HG03064 (cell line): ENCODE measurements around the gene UBE2G2.

ENCODE experiments used
- ATAC-seq: cut with Tn5 transposase; IDR thresholded peaks from one replicate; pipeline ENCODE4 v1.9.1; 2021; ENCODE audit warnings: low read depth; ENCODE audit not compliant: unreplicated experiment

The UBE2G2 gene, protein sequence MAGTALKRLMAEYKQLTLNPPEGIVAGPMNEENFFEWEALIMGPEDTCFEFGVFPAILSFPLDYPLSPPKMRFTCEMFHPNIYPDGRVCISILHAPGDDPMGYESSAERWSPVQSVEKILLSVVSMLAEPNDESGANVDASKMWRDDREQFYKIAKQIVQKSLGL

DNA sequence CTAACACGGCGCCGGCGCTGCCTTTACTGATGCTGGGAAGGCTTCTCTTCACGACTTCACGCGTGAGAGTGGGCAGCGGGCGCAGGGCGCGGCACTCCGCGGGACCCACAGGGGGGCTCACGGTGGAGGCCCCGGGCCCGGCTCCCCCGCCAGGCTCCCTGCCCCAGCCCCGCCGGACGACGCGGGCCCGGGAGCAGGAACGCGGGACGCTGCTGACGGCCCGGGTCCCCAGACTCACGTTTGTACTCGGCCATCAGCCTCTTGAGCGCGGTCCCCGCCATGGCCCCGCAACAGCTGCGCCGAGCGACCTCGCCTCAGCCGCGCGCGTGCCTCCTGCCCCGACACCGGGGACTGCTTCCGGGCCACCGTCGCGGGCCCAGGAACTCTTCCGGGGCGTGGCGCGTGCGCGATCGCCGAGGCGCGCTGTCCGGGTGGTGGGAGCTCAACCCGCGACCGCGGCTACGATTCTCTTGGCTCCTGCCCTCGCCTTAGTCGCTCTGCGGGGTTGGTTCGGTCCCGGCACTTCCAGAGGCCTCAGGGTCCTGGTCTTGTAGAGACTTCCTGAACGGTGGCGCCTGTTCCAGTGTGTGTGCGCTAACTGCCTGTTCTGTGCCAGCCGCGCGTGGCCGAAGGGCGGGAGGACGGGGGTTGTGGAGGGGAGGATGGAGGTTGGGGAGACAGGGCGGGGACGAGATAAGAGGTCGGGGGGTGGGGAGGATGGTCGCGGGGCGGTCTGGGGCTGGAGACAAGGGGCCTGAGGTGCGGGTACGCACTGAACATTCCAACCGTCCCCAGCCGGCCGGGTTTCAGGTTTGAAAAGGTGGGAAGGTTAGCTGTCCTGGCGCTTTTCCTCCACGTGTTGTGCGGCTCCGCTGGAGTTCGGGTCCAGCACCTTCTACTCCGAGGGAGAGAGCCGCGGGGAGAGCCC is at the start of gene UBE2G2:
UBE2G2 (minus strand) TSS at position 353 of the 928 bp plus-strand sequence; CDS start at position 281, 72 bp downstream.
- peak; percentile 67 for ATAC-seq

DNA sequence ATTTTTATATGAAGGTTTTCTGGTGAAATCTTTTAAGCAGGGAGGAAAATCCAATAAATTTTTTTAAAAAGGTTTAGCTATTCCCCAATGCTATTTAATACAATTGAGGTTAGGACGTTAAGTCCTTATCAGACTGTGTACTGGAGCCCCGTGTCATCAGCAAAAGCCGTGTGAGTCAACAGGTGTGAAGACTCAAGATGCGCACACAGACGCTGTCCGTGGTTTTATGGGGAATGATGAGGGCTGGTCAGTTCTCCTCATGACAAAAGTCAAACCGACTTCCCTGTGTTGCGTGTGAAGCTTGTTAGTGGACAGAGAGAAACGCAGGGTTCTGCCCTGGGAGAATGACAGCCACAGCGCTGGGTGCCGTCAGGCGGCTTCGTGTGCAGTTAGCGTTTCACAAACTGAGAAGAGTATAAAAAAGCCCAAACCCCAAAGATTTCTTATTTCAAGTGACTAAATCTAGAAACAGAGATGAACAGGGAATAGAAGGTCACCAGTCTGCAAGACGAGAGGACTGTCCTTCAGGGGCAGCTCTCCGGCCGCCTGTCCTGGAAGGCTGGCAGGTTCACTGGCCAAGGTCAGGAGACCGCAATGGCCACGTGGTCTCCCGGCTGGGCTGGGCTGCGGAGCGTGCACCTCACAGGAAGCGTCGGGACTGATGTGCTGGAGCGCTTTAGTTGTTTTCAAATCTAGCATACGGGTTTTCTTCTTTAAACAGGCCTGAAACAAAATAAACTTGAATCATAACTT is 49.5 kb upstream of the UBE2G2 start:
- no peak for ATAC-seq

DNA sequence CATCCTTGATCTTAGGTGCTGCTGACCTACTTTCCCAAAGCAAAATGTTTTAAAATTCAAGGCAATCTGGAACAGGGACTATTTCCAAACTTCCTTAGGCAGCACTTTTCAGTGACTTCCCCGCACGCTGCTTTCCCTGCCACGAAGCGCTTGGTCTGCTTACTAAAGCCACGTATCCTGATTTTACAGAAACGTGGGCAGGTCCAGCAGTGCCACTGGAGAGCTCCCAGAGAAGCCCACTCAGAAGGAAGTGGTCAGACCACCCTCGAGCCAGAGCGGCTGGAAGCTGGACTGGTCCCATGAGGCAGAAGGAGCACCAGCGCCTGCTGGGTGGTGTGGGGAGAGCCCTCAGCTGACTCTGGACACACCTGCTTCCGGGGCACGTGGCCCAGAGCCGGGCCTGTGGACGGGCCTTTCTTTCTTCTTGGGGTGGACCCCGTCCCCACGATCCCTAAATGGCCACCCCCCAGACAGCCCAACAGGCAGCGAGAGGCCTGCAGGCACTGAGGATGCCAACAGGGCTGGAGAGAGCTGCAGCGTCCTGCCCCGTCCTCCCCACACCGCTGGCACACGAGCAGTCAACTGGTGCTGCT is 48.7 kb upstream of the UBE2G2 start:
- ATAC-seq = no peak

DNA sequence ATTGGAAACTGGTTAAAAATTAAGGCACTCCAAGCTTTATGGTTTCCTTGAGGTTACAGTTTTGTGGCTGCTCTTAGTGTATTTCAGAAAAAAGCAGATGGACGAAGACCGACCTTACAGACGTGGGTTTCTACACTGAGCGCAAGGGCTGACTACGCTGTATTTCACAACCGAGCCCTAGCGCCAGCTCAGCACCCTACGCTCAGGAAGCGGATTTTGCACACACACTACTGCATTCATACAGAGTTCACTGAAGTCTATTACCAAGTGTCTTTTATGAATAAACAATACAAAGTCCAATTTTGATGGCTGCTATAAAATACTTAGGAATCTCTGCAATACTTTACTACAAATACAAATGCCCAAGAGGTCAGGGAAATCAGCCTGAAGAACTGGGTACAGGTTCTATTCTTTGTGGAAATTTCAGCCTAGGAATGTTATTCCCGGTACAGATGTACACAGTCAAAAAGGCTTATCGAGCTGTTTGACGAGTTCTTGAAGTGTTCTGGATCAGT is 48.1 kb upstream of the UBE2G2 start:
- no peak for ATAC-seq

DNA sequence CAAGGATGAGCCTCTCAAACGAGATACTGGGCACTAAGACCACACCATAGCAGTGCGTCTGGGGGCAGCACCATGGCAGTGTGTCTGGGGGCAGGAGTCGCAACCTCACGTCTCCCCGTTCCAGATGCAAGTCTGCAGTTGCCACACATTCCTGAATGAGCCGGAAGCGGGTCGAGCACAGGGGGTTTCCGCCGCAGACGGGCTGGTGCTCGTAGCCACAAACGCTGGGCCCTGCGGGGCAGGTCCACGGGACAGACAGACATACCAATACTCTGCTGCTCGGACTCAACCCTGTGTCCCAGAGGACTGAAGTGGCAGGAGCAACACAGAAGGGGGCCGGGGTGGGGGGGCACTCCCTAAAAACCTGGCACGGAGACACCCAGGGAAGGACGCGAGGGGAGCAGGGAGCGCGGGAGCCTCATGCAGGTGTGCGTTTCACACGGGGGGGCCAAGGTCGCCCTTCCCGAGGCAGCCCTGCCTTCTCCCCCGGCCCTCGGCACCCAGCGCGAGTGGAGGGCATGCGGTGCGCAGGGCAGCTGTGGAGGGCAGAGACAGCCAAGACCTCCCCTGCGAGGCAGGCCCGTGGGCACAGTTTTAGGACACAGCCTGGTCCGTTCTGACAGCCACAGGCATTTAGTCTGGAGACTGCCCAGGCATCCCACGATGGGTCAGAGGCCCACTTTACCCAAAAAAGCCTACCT is 47.4 kb upstream of the UBE2G2 start:
- ATAC-seq = no peak

DNA sequence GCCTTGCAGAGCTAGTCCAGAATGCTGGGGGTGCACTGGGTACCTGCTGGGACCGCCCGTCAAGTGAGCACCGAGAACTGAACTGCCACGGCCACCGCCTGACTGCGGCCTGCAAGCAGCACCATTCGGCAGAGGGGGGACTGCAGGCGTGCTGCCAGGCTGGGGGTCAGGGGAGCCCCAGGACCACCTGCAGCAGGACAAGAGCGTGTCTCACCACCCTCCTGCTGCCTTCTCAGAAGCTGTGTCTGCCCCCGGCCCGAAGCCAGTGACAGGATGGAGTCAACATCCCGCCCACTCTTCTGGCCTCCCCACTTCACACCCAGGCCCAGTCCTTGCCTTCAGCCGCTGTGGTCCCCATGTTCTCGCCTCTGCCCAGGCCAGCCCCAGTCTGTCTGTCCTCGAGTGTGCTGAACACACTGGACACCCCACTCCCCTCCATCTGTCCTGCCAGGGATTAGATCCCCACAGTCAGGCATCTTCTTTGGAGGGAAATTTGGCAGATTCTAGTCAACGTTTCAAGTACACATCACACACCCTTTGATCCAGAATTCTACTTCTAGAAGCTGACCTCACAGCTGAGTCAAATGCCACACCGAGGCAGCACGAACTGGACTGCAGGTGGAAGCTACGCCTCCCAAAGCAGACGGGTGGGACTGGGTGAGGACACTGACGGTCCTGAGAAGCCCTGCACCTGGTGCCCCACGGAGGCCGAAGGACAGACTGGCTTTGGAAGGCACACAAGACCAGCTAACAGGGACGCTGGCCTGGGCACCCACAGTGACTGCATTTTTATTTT is 45.8 kb upstream of the UBE2G2 start:
- ATAC-seq = no peak

DNA sequence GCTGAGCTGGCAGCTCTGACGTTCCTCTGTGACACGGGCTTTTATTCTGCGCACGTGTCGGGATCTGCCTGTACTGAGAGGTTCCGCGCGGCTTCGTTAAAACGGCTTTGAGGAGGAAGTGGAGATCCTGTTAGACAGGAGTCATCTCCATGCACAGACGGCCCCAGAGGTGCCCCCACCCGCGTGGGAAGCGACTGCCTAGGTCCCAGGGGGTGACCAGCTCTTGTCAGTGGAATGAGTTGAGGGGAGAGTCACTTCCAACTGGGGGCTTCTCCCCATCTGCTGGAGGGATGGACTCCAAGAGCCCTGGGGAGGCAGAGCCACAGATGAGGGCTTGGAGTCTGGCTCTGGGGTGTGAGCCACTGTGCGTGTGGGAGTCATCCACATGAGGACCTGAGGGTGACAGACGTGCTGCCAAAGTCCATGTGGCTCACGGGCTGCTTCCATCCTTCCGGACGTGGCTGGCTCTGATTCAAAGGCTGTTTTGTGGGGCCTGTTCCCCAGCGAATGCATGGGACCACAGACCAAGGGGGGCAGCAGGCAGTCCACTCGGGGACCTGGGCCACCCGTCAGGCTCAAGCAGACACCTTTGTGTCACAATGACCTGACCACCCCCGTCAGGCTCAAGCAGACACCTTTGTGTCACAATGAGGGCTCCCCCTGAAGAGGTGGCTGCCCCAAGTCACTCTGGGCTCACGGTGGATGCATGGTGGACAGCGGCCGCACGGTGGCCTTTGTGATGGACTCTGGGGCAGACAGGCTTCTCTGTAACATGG is 45.1 kb upstream of the UBE2G2 start:
- ATAC-seq = no peak

DNA sequence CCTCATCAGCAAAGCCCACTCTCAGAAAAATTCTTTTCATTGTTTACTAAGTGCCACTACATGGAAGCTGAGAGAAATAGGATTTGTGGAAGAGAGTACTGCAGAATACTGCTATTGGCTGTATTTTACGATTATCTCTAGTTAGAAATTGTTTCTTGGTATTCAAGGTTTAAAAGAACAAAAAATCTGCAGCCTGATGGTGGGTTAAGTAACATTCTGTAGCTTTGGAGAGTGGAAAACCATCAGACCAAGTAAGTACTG is 44.5 kb upstream of the UBE2G2 start:
- ATAC-seq = no peak

DNA sequence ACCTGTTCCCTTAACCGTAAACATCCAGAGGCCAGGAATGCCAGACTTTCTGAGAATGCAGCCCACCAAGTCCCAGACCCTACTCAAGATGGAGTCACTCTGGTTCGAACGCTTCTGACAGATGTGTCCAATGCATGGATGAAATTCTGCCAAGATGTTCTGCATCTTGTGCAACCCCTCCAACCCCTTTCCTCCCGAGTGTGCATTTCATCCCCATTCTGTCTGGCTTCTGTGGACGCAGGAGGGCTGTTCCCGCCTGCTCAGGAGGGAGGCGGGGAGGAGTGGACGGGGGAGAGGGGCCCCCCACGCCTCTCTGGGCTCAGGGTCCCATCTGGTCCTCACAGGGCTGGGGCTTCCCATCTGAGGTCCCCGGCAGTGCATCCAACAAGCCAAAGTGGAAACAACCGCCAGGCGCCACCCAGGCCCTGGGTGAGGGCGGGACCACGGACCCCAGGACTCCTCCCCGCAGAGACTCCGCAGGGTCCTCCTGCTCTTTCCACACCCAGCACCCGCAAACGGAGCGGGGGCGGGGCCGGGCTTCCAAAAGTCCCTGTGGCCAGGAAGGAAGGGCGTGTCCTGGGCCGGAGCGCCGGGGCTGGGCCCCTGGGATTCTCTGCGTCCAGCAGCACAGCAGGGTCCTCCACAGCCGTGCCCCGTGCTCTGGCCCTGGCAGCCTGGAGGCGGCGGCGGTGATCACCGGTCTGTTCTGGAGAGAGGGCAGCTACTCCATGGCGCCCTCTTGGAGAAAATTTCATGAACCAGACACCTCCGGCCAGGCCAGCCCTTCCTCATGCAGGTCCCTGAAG is 44.0 kb upstream of the UBE2G2 start:
- no peak for ATAC-seq

DNA sequence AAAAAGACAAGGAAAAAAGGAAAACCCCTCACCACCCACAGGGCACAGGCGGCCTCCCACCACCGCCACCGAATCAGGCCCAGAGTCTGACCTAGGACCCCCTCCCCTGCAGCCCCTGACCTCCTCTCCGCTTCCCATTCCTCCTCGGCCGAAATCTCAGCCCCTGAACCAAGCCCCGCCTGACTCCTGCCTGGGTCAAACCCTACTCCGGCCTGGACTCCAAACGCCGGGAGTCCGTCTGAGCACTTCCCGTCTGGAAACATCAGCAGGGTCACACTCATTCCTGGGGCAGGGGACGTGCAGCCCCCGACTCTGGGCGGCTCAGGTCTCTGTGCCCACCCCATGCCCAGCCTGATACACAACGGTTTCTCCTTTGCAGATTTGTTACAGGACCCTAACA is 42.6 kb upstream of the UBE2G2 start:
- no peak for ATAC-seq

DNA sequence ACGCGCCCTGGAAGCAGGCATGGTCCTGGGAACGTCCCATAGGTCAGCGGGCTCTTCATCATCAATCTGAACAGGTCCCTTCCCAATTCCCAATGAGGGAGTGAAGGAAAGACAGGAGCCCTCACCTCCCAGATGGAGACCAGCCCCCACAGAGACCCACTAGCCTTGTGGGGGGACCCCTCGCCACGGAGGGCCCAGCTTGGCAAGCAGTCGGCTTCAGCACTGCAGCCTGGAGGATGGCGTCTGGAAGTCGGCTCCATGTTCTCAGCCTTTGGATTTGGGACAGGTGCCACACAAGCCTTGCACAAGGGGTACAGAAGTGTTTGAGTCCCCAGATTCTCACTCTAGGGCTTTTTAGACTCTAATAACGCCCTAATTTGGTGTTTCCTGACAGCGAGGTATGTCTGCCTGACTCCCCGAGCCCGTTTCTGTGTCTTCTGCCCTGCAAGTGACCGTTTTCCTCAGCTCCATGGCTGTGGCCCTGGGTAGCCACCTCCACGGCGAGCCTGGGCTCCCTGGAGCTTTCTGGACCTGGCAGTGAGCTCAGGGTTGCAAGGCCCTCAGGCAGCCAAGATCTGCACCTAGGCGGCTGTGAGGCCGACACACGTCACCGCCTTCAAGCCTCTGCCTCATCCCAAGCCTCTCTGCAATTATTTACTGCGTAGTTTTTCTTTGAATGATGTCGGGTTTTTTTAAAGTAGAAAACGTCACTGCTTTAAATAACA is 41.3 kb upstream of the UBE2G2 start:
- no peak for ATAC-seq

DNA sequence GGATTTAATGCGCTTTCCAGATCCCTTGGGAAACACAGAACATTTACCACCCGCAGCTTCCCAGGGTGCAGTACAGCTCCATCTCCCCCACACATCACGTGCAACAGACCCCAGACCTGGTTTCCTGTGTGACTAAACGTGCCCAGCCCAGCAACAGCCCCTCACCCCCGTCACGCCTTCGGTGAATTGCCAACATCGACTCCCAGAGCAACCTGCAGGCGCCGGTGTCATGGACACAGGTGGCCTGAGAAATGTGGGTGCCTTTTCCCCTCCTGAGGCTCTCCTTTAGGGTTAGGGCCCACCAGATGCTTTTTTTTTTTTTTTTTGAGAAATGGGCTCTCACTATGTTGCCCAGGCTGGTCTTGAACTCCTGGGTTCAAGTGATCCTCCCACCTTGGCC is 40.5 kb upstream of the UBE2G2 start:
- ATAC-seq = no peak

DNA sequence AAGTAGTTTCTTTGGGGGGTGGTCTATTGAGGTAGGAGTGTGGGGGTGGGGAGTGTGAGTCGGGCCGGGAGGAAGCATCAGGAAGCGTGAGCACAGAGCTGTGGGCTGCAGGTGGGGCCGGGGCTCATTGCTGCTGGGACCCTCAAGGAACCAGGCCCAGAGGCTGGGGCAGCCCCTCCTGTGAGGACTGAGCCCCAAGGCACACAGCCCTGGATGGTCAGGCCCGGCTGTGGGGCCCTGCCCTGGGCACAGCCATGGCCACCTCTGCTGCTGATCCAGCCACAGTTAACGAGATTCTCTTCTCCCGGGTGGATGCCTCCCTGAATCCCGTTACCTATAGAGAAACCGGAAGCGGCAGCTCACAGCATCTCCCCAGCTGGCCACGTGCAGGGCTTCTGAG is 39.2 kb upstream of the UBE2G2 start:
- ATAC-seq = no peak

DNA sequence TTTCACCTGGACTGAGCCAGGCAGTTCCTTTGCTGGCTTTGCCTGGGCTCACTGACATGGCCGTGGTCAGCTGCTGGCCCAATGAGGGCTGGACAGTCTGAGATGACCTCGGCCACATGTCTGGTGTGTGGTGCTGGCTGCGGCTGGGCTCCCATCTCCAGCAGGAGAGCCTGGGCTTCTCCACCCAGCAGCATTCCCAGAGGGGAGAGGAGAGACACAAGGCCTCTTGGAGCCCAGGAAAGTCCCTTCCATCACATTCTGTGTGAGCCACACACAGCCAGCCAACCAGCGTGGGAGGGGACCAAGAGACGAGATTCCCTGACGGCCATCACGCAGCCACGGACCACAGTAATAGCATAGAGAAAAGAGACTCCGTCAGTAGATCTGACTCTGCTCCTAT is 37.3 kb upstream of the UBE2G2 start:
- ATAC-seq = no peak

DNA sequence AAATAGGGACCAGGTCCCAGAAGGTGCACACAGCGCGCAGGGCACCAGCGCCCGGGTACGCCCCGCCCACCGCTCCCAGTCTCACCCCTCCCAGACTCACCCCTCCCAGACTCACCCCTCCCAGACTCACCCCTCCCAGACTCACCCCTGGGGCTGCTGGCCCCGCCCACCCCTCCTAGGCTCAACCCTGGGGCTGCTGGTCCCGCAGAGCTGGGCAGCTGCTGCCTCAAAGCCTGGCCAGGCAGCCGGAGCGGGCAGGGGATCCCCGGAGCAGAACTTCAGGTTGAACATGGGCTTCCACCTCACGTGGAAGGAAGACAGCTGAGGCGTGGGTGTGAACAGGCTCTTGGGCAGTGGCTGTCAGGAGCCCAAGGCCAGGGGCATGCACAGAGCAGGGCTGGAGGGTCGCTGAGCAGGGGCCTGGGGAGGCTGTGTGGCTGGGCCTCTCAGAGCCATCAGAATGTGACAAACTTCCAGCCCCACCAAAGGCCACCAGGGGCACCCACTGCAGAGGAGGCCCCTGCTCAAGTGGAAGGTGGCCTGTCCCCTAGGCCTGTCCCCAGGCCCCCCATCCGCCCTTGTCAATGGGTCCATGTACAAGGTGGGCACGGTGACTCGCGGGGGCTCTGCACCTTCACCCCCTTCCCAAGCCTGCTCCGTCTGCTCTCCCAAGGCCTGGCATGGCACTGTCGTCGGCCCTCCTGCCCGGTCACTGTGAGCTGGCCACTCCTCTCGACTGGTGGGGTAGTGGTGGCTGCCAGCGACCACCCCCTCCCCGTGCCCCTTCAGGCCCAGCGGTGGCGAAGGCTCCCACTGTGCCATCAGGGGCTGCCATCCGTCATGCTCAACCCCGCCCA is 36.6 kb upstream of the UBE2G2 start:
- no peak for ATAC-seq

DNA sequence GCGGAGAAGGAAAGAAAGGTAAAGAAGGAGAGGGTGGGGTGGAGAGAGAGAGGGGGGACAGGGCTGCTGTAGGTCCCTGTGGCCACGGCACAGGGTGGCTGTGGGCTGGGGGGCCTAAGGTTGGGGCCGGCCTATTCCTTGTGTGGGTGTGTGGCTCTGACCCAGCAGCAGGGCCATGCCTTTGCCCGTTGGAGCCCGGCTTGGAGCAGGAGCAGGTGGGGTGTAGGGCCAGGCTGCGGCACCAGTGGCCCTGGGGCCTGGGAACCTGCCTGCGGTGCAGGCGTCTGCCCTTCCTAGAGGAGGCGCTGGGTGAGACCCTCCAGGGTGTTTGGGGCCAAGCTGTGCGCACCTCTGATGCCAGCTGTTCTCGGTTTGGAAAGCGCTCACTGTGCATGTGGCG is 35.9 kb upstream of the UBE2G2 start:
- ATAC-seq = no peak
